CD8-positive, alpha-beta memory T cell (primary cell): ENCODE data around the gene FOXL3. TPM values are rescaled to one million over a fixed set of nuclear protein-coding genes. Genes with fewer than 3 reads are reported as not detected.

Experiments used
- CTCF ChIA-PET: fragments of 350-600 bp; sonication (Branson Sonifier 250); formaldehyde crosslinking; loops from one replicate; lab custom pipeline; 2021; ENCODE audit warnings: antibody characterized with exemption; lab: Charles Lee
- POLR2A ChIA-PET: fragments of 350-600 bp; sonication (Branson Sonifier 250); formaldehyde crosslinking; loops from one replicate; lab custom pipeline; 2021; ENCODE audit warnings: antibody characterized with exemption; lab: Charles Lee
- DNase-seq, 5 donors: peaks; one replicate each; pipeline versions ENCODE4 v3.0.0 to v3.0.0-alpha.2; 2020 to 2022; ENCODE audit warnings: mixed read lengths in 1 of 5
- H3K27ac ChIP-seq: one replicate; pipeline ENCODE4 v1.7.0; 2013; ENCODE audit warnings: low read depth, mild to moderate bottlenecking, low read length, moderate library complexity
- H3K27me3 ChIP-seq: 2 replicates; pipeline ENCODE4 v1.7.0; 2013; ENCODE audit warnings: low read length, mild to moderate bottlenecking; ENCODE audit not compliant: insufficient read depth, poor library complexity, severe bottlenecking
- H3K36me3 ChIP-seq: 2 replicates; pipeline ENCODE4 v1.7.0; 2013; ENCODE audit warnings: mild to moderate bottlenecking, low read length, moderate library complexity; ENCODE audit not compliant: insufficient read depth
- H3K4me1 ChIP-seq: 2 replicates; pipeline ENCODE4 v1.7.0; 2013; ENCODE audit warnings: mild to moderate bottlenecking, low read length, moderate library complexity; ENCODE audit not compliant: insufficient read depth
- H3K4me3 ChIP-seq: 2 replicates; pipeline ENCODE4 v1.7.0; 2013; ENCODE audit warnings: mild to moderate bottlenecking, low read length
- H3K9me3 ChIP-seq: 2 replicates; pipeline ENCODE4 v1.7.0; 2013; ENCODE audit warnings: mild to moderate bottlenecking, low read length
- H3K27ac Mint-ChIP-seq, 8 donors: one replicate each; pipeline ENCODE4 v1.8.0; 2020 to 2021; ENCODE audit warnings: mixed read lengths in 8 of 8, mild to moderate bottlenecking in 6 of 8, inconsistent platforms in 3 of 8, moderate library complexity in 3 of 8
- H3K27me3 Mint-ChIP-seq, 2 donors: one replicate each; pipeline ENCODE4 v1.8.0; 2020 to 2021; ENCODE audit warnings: mixed read lengths in 2 of 2, mild to moderate bottlenecking in 1 of 2, moderate library complexity in 1 of 2
- H3K36me3 Mint-ChIP-seq, 3 donors: one replicate each; pipeline ENCODE4 v1.8.0; 2020 to 2021; ENCODE audit warnings: mixed read lengths in 3 of 3, inconsistent platforms in 1 of 3, mild to moderate bottlenecking in 1 of 3
- H3K4me1 Mint-ChIP-seq, 3 donors: one replicate each; pipeline ENCODE4 v1.8.0; 2020 to 2021; ENCODE audit warnings: mixed read lengths in 3 of 3, inconsistent platforms in 1 of 3, mild to moderate bottlenecking in 1 of 3
- H3K4me3 Mint-ChIP-seq, 7 donors: one replicate each; pipeline ENCODE4 v1.8.0; 2020 to 2021; ENCODE audit warnings: mixed read lengths in 7 of 7, mild to moderate bottlenecking in 6 of 7, moderate library complexity in 4 of 7, inconsistent platforms in 2 of 7
- H3K9me3 Mint-ChIP-seq, 5 donors: one replicate each; pipeline ENCODE4 v1.8.0; 2020 to 2022; ENCODE audit warnings: mixed read lengths in 5 of 5, mild to moderate bottlenecking in 3 of 5, moderate library complexity in 2 of 5, inconsistent platforms in 1 of 5
- polyA plus RNA-seq: library from polyadenylated mRNA; unstranded; fragments of 300-500 nt; fragmentation: Illumina TruSeq; gene quantifications from one replicate; pipeline ENCODE4 v1.2.3, GENCODE V29; 2021
- total RNA-seq, 2 experiments: library from RNA; stranded (reverse); gene quantifications; one replicate each; pipeline ENCODE4 v1.2.3, GENCODE V29; 2021

Gene FOXL3
- total and polyA plus RNA-seq, 3 experiments from 2014 or later: not detected

GRCh38 chr7:252981-253380 is 37.0 kb upstream of the FOXL3 start:
- no peaks in the 10 kb centered on the region for H3K36me3 Mint-ChIP-seq

DNA sequence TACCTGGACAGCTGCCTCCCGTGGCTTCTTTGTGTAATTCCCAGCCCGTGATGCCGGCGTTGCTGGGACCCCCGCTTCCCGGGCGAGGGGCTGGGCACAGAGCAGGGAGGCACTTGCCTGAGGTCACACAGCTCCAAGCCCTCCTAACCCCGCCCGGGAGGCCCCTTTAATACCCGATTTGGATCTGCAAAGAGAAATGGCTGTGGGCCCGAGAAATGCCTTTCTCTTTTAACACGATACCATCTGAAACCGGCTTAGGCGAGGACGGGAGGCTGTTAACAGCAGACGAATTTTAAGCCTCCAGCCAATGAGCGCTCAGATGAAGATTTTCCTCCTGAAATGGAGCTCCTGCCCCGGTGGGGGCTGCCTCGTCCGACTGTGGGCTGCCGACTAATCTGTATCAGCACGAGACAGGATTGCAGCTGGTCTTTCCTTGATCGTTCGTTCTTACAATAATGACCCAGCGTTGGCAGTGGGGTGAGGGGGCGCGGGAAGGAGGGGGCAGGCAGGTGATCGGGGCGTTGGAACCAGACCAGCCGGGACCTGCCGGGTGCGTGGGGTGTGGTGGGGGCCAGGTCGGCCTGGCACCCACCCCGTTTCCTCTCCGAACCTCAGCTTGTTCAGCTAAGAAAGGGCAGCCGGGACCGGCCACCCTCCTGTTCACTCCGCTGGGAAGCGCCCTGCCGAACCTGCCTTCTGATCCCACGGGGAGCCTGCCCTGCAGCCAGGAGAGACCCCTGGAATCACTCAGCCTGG is 36.2 kb upstream of the FOXL3 start:
- H3K36me3 Mint-ChIP-seq: no peaks in the 10 kb centered on the region
- CTCF ChIA-PET: no interaction called here

More at GRCh38 chr7:252981-253380, 37.0 kb upstream of the FOXL3 start:
- no peaks in the 10 kb centered on the region for H3K9me3 ChIP-seq
- no peak overlapping the region for H3K27ac ChIP-seq
- H3K4me1 ChIP-seq: no peaks in the 10 kb centered on the region
- Mint-ChIP-seq H3K9me3 (no peaks in the 10 kb centered on the region), H3K4me3 (no peak overlapping the region), H3K27me3 (peaks cover 0 to 3% of the 10 kb centered on the region in 2 donors), H3K4me1 (no peaks in the 10 kb centered on the region), H3K27ac (no peak overlapping the region)
- H3K36me3 ChIP-seq: no peaks in the 10 kb centered on the region
- H3K4me3 ChIP-seq: no peak overlapping the region
- CTCF ChIA-PET: no interaction called here
- no peaks in the 10 kb centered on the region for H3K27me3 ChIP-seq
- DNase-seq: no peak
- POLR2A ChIA-PET: no interaction called here

GRCh38 chr7:254337-255037 is 35.5 kb upstream of the FOXL3 start:
- H3K27me3 Mint-ChIP-seq: peaks cover 0 to 3% of the 10 kb centered on the region in 2 donors
- CTCF ChIA-PET: no interaction called here

More for the DNA sequence above, 36.2 kb upstream of the FOXL3 start:
- Mint-ChIP-seq H3K27me3 (peaks cover 0 to 3% of the 10 kb centered on the region in 2 donors), H3K27ac (no peak overlapping the region), H3K9me3 (no peaks in the 10 kb centered on the region), H3K4me3 (no peak overlapping the region), H3K4me1 (no peaks in the 10 kb centered on the region)
- H3K4me3 ChIP-seq: no peak overlapping the region
- H3K27me3 ChIP-seq: no peaks in the 10 kb centered on the region
- no peaks in the 10 kb centered on the region for H3K36me3 ChIP-seq
- no peak for DNase-seq
- H3K27ac ChIP-seq: no peak overlapping the region
- POLR2A ChIA-PET: no interaction called here
- no peaks in the 10 kb centered on the region for H3K9me3 ChIP-seq
- no peaks in the 10 kb centered on the region for H3K4me1 ChIP-seq

GRCh38 chr7:255038-255435 is 34.9 kb upstream of the FOXL3 start:
- no peaks in the 10 kb centered on the region for H3K4me1 ChIP-seq

More at GRCh38 chr7:254337-255037, 35.5 kb upstream of the FOXL3 start:
- DNase-seq: peak in 1 of 5 donors; percentile 15
- Histone ChIP-seq H3K4me3 (no peak overlapping the region), H3K4me1 (no peaks in the 10 kb centered on the region), H3K9me3 (no peaks in the 10 kb centered on the region), H3K27me3 (no peaks in the 10 kb centered on the region), H3K27ac (no peak overlapping the region), H3K36me3 (no peaks in the 10 kb centered on the region)
- H3K36me3 Mint-ChIP-seq: no peaks in the 10 kb centered on the region
- no peaks in the 10 kb centered on the region for H3K9me3 Mint-ChIP-seq
- no peak overlapping the region for H3K4me3 Mint-ChIP-seq
- POLR2A ChIA-PET: no interaction called here
- H3K4me1 Mint-ChIP-seq: no peaks in the 10 kb centered on the region
- H3K27ac Mint-ChIP-seq: no peak overlapping the region

GRCh38 chr7:255721-256361 is 34.1 kb upstream of the FOXL3 start:
- no peaks in the 10 kb centered on the region for H3K36me3 Mint-ChIP-seq
- no peaks in the 10 kb centered on the region for H3K27me3 Mint-ChIP-seq
- no peaks in the 10 kb centered on the region for H3K9me3 Mint-ChIP-seq
- no peak overlapping the region for H3K4me3 Mint-ChIP-seq
- peak in 1 of 5 donors; percentile 29 for DNase-seq
- ChIA-PET CTCF (no interaction called here), POLR2A (no interaction called here)
- no peak overlapping the region for H3K27ac ChIP-seq
- H3K36me3 ChIP-seq: no peaks in the 10 kb centered on the region
- no peaks in the 10 kb centered on the region for H3K27me3 ChIP-seq
- H3K4me3 ChIP-seq: no peak overlapping the region
- H3K9me3 ChIP-seq: no peaks in the 10 kb centered on the region
- H3K4me1 Mint-ChIP-seq: no peaks in the 10 kb centered on the region
- no peak overlapping the region for H3K27ac Mint-ChIP-seq
- no peaks in the 10 kb centered on the region for H3K4me1 ChIP-seq

More at GRCh38 chr7:255038-255435, 34.9 kb upstream of the FOXL3 start:
- H3K27me3 ChIP-seq: no peaks in the 10 kb centered on the region
- H3K4me1 Mint-ChIP-seq: no peaks in the 10 kb centered on the region
- H3K4me3 ChIP-seq: no peak overlapping the region
- H3K4me3 Mint-ChIP-seq: no peak overlapping the region
- peak in 1 of 5 donors; percentile 20 for DNase-seq
- no peaks in the 10 kb centered on the region for H3K36me3 ChIP-seq
- H3K9me3 ChIP-seq: no peaks in the 10 kb centered on the region
- POLR2A ChIA-PET: no interaction called here
- H3K9me3 Mint-ChIP-seq: no peaks in the 10 kb centered on the region
- no peak overlapping the region for H3K27ac Mint-ChIP-seq
- peaks cover 0 to 3% of the 10 kb centered on the region in 2 donors for H3K27me3 Mint-ChIP-seq
- H3K36me3 Mint-ChIP-seq: no peaks in the 10 kb centered on the region
- H3K27ac ChIP-seq: no peak overlapping the region
- CTCF ChIA-PET: no interaction called here

- Mint-ChIP-seq H3K4me3 (no peak overlapping the region), H3K27ac (no peak overlapping the region), H3K9me3 (no peaks in the 10 kb centered on the region), H3K36me3 (no peaks in the 10 kb centered on the region), H3K27me3 (no peaks in the 10 kb centered on the region), H3K4me1 (no peaks in the 10 kb centered on the region)
- no peak overlapping the region for H3K27ac ChIP-seq
- peak in 1 of 5 donors; percentile 32 for DNase-seq
- H3K4me3 ChIP-seq: no peak overlapping the region
- no peaks in the 10 kb centered on the region for H3K36me3 ChIP-seq
- no peaks in the 10 kb centered on the region for H3K9me3 ChIP-seq
- CTCF ChIA-PET: no interaction called here
- H3K27me3 ChIP-seq: no peaks in the 10 kb centered on the region
- H3K4me1 ChIP-seq: no peaks in the 10 kb centered on the region
- POLR2A ChIA-PET: no interaction called here
Measured at GRCh38 chr7:256461-256940, 33.5 kb upstream of the FOXL3 start.

GRCh38 chr7:256981-257646 is 32.9 kb upstream of the FOXL3 start:
- CTCF ChIA-PET: no interaction called here
- H3K27me3 Mint-ChIP-seq: no peaks in the 10 kb centered on the region

More at GRCh38 chr7:256981-257646, 32.9 kb upstream of the FOXL3 start:
- Histone ChIP-seq H3K36me3 (no peaks in the 10 kb centered on the region), H3K27ac (no peak overlapping the region), H3K9me3 (no peaks in the 10 kb centered on the region), H3K4me3 (no peak overlapping the region), H3K27me3 (no peaks in the 10 kb centered on the region), H3K4me1 (no peaks in the 10 kb centered on the region)
- no peaks in the 10 kb centered on the region for H3K9me3 Mint-ChIP-seq
- no peaks in the 10 kb centered on the region for H3K4me1 Mint-ChIP-seq
- no peak overlapping the region for H3K27ac Mint-ChIP-seq
- H3K36me3 Mint-ChIP-seq: no peaks in the 10 kb centered on the region
- H3K4me3 Mint-ChIP-seq: no peak overlapping the region
- DNase-seq: peak in 1 of 5 donors; percentile 22
- POLR2A ChIA-PET: no interaction called here
